SU-DHL-6 (cell line): ENCODE data around the gene WASF1.

Source experiments
- H2AFZ ChIP-seq: fragments of 200-600 bp; sonication (generic); 2 replicates; pipeline ENCODE4 v1.6.1; 2014; ENCODE audit warnings: low read depth, mild to moderate bottlenecking, moderate library complexity, mixed read lengths, antibody characterized with exemption, low read length; ENCODE audit not compliant: severe bottlenecking
- H3F3A ChIP-seq: fragments of 200-600 bp; shearing (Covaris generic); 2 replicates; pipeline ENCODE4 v1.6.0; 2016; ENCODE audit warnings: antibody characterized with exemption, mild to moderate bottlenecking; ENCODE audit not compliant: insufficient read depth
- H3K27ac ChIP-seq: fragments of 200-600 bp; sonication (generic); 2 replicates; pipeline ENCODE4 v1.5.1; 2016; ENCODE audit warnings: low read depth, mild to moderate bottlenecking, low read length, moderate library complexity, mixed read lengths
- H3K27me3 ChIP-seq: fragments of 200-600 bp; sonication (generic), shearing (Covaris generic); 2 replicates; pipeline ENCODE4 v1.6.0; 2014; ENCODE audit warnings: mild to moderate bottlenecking, low read length
- H3K36me3 ChIP-seq: fragments of 200-600 bp; sonication (generic); 2 replicates; pipeline ENCODE4 v1.6.1; 2014; ENCODE audit warnings: mild to moderate bottlenecking, low read length, mixed read lengths
- H3K4me2 ChIP-seq: fragments of 300-600, 200-600 bp; shearing (Covaris generic), sonication (generic); 2 replicates; pipeline ENCODE4 v1.6.0; 2014; ENCODE audit warnings: low read length, low read depth, mild to moderate bottlenecking; ENCODE audit not compliant: poor library complexity, severe bottlenecking
- H3K4me3 ChIP-seq: fragments of 200-600 bp; sonication (generic); 2 replicates; pipeline ENCODE4 v1.5.1; 2014; ENCODE audit warnings: antibody characterized with exemption, low read length, mild to moderate bottlenecking, mixed read lengths; ENCODE audit not compliant: insufficient read depth, poor library complexity, severe bottlenecking
- H3K79me2 ChIP-seq: fragments of 200-600 bp; sonication (generic); 2 replicates; pipeline ENCODE4 v1.6.1; 2014; ENCODE audit warnings: mild to moderate bottlenecking, low read length, moderate library complexity; ENCODE audit not compliant: insufficient read depth
- H3K9ac ChIP-seq: fragments of 200-600 bp; sonication (generic); 2 replicates; pipeline ENCODE4 v1.7.0; 2014; ENCODE audit warnings: mild to moderate bottlenecking, low read length
- H3K9me2 ChIP-seq: fragments of 200-600 bp; sonication (generic); replicated peaks from 2 replicates; pipeline ENCODE4 v1.6.1; 2014; ENCODE audit warnings: low read length; ENCODE audit not compliant: insufficient read depth
- H3K9me3 ChIP-seq: fragments of 200-600 bp; sonication (generic); 2 replicates; pipeline ENCODE4 v1.6.1; 2014; ENCODE audit warnings: low read length, mixed read lengths; ENCODE audit not compliant: insufficient read depth
- H4K20me1 ChIP-seq: fragments of 200-600 bp; sonication (generic); 2 replicates; pipeline ENCODE4 v1.6.1; 2014; ENCODE audit warnings: low read depth, mild to moderate bottlenecking, antibody characterized with exemption, low read length, moderate library complexity, mixed read lengths
- CTCF ChIP-seq: fragments of 200-600 bp; sonication (generic); IDR thresholded peaks from one replicate; pipeline ENCODE4 v1.5.1; 2017; ENCODE audit warnings: antibody characterized with exemption, mild to moderate bottlenecking, low read length, moderate library complexity; ENCODE audit not compliant: insufficient read depth, poor library complexity, severe bottlenecking
- EZH2phosphoT487 ChIP-seq: fragments of 200-600 bp; sonication (generic), shearing (Covaris generic); conservative IDR thresholded peaks from 2 replicates; pipeline ENCODE4 v1.6.1; 2018; ENCODE audit warnings: mild to moderate bottlenecking, antibody characterized with exemption, low read length, moderate library complexity, mixed read lengths

The WASF1 gene

GRCh38 chr6:110140650-110141049, 38.8 kb downstream of the WASF1 start:
- H3F3A ChIP-seq, result no peaks in the 10 kb centered on the region
- no peak overlapping the region for H3K4me3 ChIP-seq
- H3K9me3 ChIP-seq, result peaks cover 19% of the 10 kb centered on the region; the same call in 1 of the 2 replicates
- no peak overlapping the region for H3K9ac ChIP-seq
- no peaks in the 10 kb centered on the region for H3K79me2 ChIP-seq
- H2AFZ ChIP-seq, result no peak overlapping the region
- H3K27ac ChIP-seq, result no peak overlapping the region
- H3K9me2 ChIP-seq, result no peaks in the 10 kb centered on the region
- H3K36me3 ChIP-seq, result no peaks in the 10 kb centered on the region
- TF ChIP-seq EZH2phosphoT487, result no peak
- TF ChIP-seq CTCF, result no peak
- H4K20me1 ChIP-seq, result no peaks in the 10 kb centered on the region
- H3K27me3 ChIP-seq, result no peaks in the 10 kb centered on the region
- no peak overlapping the region for H3K4me2 ChIP-seq

DNA sequence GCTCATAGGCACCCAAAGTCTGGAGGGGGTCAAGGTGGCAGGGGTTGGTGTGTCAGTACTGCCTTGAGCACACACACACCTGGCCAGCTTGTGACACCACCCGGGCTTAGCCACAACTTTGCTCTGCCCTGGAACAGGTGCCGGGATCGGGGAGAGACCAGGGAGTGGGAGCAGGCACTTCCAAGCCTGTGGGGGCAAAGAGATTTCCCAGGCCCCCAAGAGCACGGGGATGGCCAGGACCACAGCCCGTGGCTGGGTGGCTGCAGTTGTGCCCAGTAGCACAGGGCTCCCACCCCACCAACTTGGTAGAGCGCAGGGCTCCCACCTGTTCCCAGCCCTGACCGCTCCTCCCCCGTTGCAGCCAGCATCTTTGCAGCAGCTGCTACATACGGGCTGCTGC, 40.4 kb downstream of the WASF1 start:
- Histone ChIP-seq H3K36me3 (no peaks in the 10 kb centered on the region), H4K20me1 (no peaks in the 10 kb centered on the region), H3K27me3 (no peaks in the 10 kb centered on the region), H3K27ac (no peak overlapping the region), H3K79me2 (no peaks in the 10 kb centered on the region), H3K9me2 (no peaks in the 10 kb centered on the region), H3K9me3 (peaks cover 19% of the 10 kb centered on the region; the same call in 1 of the 2 replicates), H2AFZ (no peak overlapping the region), H3K9ac (no peak overlapping the region), H3K4me2 (no peak overlapping the region), H3K4me3 (no peak overlapping the region), H3F3A (no peaks in the 10 kb centered on the region)
- TF ChIP-seq EZH2phosphoT487, result no peak
- TF ChIP-seq CTCF, result no peak

- Histone ChIP-seq H3F3A (no peaks in the 10 kb centered on the region), H3K79me2 (no peaks in the 10 kb centered on the region), H3K4me3 (no peak overlapping the region), H3K36me3 (no peaks in the 10 kb centered on the region), H3K27me3 (no peaks in the 10 kb centered on the region), H3K9me2 (no peaks in the 10 kb centered on the region), H3K27ac (no peak overlapping the region), H4K20me1 (no peaks in the 10 kb centered on the region), H3K4me2 (no peak overlapping the region), H3K9me3 (peaks cover 19% of the 10 kb centered on the region; the same call in 1 of the 2 replicates), H2AFZ (no peak overlapping the region), H3K9ac (no peak overlapping the region)
- TF ChIP-seq EZH2phosphoT487 (no peak), CTCF (no peak)
These were observed 41.3 kb downstream of the WASF1 start for GRCh38 chr6:110137924-110138887.
